ENCODE results near the gene PARK7. TPM values are rescaled to one million over a fixed set of nuclear protein-coding genes. Genes with fewer than 3 reads are reported as not detected.

The PARK7 gene
- total RNA-seq, 4 donors from 2014 or later, result 161 to 216 (median 191) TPM

DNA sequence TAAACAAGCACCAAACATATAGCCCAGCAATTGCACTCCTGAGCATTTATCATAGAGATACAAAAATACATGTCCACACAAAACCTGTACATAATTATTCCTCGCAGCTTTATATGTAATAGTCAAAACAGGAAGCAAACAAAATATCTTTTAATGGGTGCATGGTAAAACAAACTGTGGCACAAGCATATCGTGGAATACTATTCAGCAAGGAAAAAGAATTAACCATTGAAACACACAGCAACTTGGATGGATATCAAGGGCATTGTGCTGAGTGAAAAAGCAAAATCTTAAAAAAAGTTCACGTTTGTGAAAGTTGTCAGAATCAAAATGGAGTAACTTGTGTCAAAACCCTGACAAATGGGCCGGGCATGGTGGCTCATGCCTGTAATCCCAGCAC, 33.3 kb upstream of the PARK7 start:
- no peak for TF ChIP-seq POLR2A (IDR thresholded peaks at IDR 0.05)
- Histone ChIP-seq H3K9me3 (no peaks in the 10 kb centered on the region), H3K27ac (no peak overlapping the region), H3K4me1 (no peaks in the 10 kb centered on the region), H3K4me3 (no peak overlapping the region), H3K36me3 (no peaks in the 10 kb centered on the region), H3K27me3 (peaks cover 0 to 47% of the 10 kb centered on the region in 2 donors)
- 87 to 89% methylated on average over 4 of the region's 4 CpGs for WGBS, 2 donors
- no peak for DNase-seq (ENCODE audit: low spot score in 2 of 2)

DNA sequence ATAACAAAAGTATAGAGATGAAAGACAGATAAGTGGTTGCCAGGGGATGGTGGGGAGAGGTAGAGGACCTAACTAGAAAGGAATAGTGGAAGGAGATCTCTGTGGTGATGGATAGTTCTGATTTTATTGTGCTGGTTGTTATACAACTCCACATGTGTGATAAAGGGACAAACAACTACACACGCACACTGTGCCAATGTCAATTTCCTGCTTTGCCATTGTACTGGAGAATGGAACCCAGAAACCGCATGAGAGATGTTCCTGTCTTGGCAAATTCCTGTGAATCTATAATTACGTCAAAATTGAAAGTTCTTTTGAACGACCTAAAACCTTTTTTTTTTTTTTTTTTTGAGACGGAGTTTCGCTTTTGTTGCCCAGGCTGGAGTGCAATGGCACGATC, 31.9 kb upstream of the PARK7 start:
- WGBS, 2 donors, result 63 to 70% methylated on average over 7 of the region's 7 CpGs
- Histone ChIP-seq H3K9me3 (no peaks in the 10 kb centered on the region), H3K4me3 (no peak overlapping the region), H3K4me1 (no peaks in the 10 kb centered on the region), H3K27me3 (peaks cover 0 to 54% of the 10 kb centered on the region in 2 donors), H3K27ac (no peak overlapping the region), H3K36me3 (no peaks in the 10 kb centered on the region)
- TF ChIP-seq POLR2A (IDR thresholded peaks at IDR 0.05) (no peak), EP300 (IDR thresholded peaks at IDR 0.05) (no peak)
- TF ChIP-seq, protein P1, sequence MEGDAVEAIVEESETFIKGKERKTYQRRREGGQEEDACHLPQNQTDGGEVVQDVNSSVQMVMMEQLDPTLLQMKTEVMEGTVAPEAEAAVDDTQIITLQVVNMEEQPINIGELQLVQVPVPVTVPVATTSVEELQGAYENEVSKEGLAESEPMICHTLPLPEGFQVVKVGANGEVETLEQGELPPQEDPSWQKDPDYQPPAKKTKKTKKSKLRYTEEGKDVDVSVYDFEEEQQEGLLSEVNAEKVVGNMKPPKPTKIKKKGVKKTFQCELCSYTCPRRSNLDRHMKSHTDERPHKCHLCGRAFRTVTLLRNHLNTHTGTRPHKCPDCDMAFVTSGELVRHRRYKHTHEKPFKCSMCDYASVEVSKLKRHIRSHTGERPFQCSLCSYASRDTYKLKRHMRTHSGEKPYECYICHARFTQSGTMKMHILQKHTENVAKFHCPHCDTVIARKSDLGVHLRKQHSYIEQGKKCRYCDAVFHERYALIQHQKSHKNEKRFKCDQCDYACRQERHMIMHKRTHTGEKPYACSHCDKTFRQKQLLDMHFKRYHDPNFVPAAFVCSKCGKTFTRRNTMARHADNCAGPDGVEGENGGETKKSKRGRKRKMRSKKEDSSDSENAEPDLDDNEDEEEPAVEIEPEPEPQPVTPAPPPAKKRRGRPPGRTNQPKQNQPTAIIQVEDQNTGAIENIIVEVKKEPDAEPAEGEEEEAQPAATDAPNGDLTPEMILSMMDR (IDR thresholded peaks at IDR 0.05), result no peak
- no peak for DNase-seq (ENCODE audit: low spot score in 2 of 2)

DNA sequence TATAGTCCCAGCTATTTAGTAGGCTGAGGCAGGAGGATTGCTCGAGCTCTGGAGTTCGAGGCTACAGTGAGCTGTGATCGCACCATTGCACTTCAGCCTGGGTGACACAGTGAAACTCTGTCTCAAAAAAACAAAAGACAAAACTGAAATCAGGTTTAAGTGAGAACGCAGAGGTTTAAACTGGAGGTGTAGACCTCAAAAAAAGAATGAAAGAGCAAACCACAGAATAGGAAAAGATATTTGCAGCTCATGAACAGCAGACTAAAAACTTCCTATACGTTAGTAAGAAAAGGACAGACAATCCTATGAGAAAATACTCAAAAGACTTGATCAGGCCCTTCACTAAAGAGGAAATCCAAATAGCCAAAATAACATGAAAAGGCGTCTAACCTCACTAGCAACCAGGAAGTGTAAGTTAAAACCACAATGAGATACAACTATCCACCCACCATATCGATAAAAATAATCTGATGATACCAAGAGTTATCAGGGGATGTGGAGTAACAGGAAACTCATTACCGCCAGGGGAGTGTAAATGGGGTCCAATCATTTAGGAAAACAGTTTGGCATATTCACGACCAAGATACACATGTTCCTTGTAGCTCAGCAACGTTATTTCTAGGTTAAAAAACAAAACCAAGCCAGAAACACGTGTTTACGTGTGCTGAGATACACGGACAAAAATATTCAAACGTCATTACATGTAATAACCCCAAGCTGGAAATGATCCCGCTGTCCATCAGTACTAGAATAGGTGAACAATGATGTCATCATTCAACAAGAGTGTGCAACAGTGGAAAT, 30.7 kb upstream of the PARK7 start:
- H3K36me3 ChIP-seq, result no peaks in the 10 kb centered on the region
- peaks cover 0 to 62% of the 10 kb centered on the region in 2 donors for H3K27me3 ChIP-seq
- no peak for DNase-seq (ENCODE audit: low spot score in 2 of 2)
- TF ChIP-seq, protein P1 (IDR thresholded peaks at IDR 0.05), result no peak
- TF ChIP-seq POLR2A (IDR thresholded peaks at IDR 0.05), result no peak
- TF ChIP-seq EP300 (IDR thresholded peaks at IDR 0.05), result no peak
- no peak overlapping the region for H3K27ac ChIP-seq
- H3K9me3 ChIP-seq, result no peaks in the 10 kb centered on the region
- 79 to 82% methylated on average over 15 of the region's 15 CpGs for WGBS, 2 donors
- H3K4me3 ChIP-seq, result no peak overlapping the region
- no peaks in the 10 kb centered on the region for H3K4me1 ChIP-seq

DNA sequence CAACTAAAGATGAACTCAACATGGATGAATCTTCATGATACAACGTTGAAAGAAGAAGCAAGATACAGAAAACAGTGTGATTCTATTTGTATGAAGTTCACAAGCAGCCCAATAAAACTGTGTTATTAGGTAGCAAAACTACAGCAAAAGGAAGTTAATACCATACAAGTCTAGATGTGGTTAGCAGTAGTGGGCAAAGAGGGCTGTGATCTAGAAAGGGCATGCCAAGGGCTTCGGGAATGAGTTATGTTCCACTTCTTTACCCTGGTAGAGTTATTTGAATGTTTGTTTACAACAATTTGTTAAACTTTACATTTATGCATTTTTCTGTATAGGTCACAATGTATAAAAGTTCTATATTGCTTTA, 30.1 kb upstream of the PARK7 start:
- no peaks in the 10 kb centered on the region for H3K36me3 ChIP-seq
- 64 to 77% methylated on average over 2 of the region's 2 CpGs for WGBS, 2 donors
- no peak overlapping the region for H3K27ac ChIP-seq
- H3K4me1 ChIP-seq, result no peaks in the 10 kb centered on the region
- DNase-seq (ENCODE audit: low spot score in 2 of 2), result no peak
- no peaks in the 10 kb centered on the region for H3K9me3 ChIP-seq
- TF ChIP-seq, protein P1 (IDR thresholded peaks at IDR 0.05), result no peak
- no peak for TF ChIP-seq POLR2A (IDR thresholded peaks at IDR 0.05)
- TF ChIP-seq EP300 (IDR thresholded peaks at IDR 0.05), result no peak
- H3K4me3 ChIP-seq, result no peak overlapping the region
- peaks cover 0 to 62% of the 10 kb centered on the region in 2 donors for H3K27me3 ChIP-seq

DNA sequence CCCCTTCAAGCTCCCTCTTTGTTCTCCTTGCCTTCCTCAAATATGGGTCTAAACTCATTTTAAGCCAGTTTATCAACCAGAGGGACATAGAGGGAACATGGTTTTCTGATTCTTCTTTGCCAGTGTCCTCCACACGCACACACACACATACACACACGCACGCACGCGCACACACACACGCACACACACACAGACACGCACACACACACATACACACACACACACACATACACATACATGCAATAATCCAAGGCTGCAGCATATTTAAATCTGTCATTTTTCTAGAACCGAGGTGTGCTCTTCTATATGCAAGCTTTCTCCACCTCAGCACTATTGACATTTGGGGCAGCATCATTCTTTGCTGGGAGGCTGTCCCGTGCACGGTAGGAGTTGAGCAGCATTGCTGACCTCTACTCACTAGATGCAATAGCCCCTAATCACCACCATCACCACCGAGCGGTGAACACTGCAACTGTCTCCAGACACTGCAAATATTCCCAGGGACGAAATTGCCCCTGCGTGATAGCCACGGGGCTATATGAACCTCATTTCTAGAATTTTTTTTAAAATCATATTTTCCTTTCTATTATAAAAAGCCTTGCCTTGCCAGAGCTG, 28.9 kb upstream of the PARK7 start:
- Histone ChIP-seq H3K9me3 (no peaks in the 10 kb centered on the region), H3K27me3 (peaks cover 0 to 64% of the 10 kb centered on the region in 2 donors), H3K36me3 (no peaks in the 10 kb centered on the region), H3K4me1 (no peaks in the 10 kb centered on the region), H3K4me3 (no peak overlapping the region), H3K27ac (no peak overlapping the region)
- no peak for TF ChIP-seq EP300 (IDR thresholded peaks at IDR 0.05)
- TF ChIP-seq POLR2A (IDR thresholded peaks at IDR 0.05), result no peak
- TF ChIP-seq, protein P1 (IDR thresholded peaks at IDR 0.05), result no peak
- DNase-seq (ENCODE audit: low spot score in 2 of 2), result no peak
- WGBS, 2 donors, result 65 to 67% methylated on average over 15 of the region's 15 CpGs
